GM12864 (cell line): ENCODE results near the gene MAN1C1.

Experiments used
- DNase-seq: peaks from one replicate; pipeline ENCODE4 v3.0.0-alpha.2; 2011; ENCODE audit warnings: low read depth
- H3K4me3 ChIP-seq: 2 replicates; pipeline ENCODE4 v1.5.1; 2011; ENCODE audit warnings: mild to moderate bottlenecking, low read depth, low read length, control low read depth
- TF ChIP-seq, protein P1 (sequence below): IDR thresholded peaks from 2 replicates; pipeline ENCODE4 v1.5.1; 2011; ENCODE audit warnings: low read depth, mild to moderate bottlenecking, moderate library complexity, low read length, control low read depth, inconsistent platforms; ENCODE audit errors: missing control alignments

MAN1C1 gene

GRCh38 chr1:25794325-25794724 is 177.7 kb downstream of the MAN1C1 start:
- no peak for DNase-seq
- H3K4me3 ChIP-seq: no peak overlapping the region
- TF ChIP-seq, protein P1, sequence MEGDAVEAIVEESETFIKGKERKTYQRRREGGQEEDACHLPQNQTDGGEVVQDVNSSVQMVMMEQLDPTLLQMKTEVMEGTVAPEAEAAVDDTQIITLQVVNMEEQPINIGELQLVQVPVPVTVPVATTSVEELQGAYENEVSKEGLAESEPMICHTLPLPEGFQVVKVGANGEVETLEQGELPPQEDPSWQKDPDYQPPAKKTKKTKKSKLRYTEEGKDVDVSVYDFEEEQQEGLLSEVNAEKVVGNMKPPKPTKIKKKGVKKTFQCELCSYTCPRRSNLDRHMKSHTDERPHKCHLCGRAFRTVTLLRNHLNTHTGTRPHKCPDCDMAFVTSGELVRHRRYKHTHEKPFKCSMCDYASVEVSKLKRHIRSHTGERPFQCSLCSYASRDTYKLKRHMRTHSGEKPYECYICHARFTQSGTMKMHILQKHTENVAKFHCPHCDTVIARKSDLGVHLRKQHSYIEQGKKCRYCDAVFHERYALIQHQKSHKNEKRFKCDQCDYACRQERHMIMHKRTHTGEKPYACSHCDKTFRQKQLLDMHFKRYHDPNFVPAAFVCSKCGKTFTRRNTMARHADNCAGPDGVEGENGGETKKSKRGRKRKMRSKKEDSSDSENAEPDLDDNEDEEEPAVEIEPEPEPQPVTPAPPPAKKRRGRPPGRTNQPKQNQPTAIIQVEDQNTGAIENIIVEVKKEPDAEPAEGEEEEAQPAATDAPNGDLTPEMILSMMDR: no peak

DNA sequence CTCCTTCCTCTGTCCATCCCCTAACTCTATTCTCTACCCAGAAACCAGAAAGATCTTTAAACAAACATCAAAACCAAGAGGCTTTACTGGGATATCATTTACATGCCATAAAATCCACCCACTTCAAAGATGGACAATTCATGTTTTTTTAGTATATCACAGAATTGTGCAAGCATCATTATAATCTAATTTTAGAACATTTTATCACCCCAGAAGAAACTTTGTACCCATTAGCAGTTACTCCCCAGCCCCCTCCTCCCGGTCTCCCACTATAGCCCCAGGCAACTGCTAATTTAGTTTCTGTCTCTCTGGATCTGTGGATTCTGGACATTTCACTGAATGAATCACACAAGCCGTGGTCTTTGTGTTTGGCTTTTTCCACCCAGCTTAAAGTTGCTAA is 178.6 kb downstream of the MAN1C1 start:
- DNase-seq: no peak
- TF ChIP-seq, protein P1: no peak
- no peak overlapping the region for H3K4me3 ChIP-seq

- H3K4me3 ChIP-seq: no peak overlapping the region
- no peak for DNase-seq
- TF ChIP-seq, protein P1: no peak
These were observed 179.6 kb downstream of the MAN1C1 start for GRCh38 chr1:25795946-25796810.

DNA sequence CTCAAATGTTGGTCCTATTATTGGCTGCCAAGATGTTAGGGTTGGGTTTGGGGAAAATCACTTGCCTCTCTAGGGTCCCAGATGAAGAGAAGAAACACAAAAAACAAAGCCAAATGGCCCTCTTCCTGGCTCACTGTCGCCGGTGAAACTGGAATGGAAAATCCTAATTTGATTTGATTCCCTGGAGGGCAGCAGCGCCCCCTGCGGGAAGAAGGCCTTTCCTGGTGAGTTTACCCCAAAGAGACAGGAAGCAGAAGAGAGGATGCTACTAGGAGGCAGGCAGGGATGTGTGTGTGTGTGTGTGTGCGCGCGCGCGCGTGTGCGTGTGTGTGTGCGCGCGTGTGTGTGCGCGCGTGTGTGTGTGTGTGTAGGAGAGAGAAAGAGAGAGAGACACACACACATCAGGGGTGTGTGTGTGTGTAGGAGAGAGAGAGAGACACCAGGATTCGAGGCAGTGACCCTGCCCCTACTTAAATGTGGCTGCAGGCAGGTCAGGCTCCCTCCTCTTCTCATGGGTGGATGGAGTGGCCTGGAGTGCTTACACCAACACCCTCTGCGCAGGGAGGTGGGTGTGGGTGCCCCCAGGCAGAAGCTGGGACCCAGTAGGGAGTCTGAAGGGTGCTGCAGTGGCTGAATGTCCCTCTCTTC is 180.3 kb downstream of the MAN1C1 start:
- DNase-seq: no peak

DNA sequence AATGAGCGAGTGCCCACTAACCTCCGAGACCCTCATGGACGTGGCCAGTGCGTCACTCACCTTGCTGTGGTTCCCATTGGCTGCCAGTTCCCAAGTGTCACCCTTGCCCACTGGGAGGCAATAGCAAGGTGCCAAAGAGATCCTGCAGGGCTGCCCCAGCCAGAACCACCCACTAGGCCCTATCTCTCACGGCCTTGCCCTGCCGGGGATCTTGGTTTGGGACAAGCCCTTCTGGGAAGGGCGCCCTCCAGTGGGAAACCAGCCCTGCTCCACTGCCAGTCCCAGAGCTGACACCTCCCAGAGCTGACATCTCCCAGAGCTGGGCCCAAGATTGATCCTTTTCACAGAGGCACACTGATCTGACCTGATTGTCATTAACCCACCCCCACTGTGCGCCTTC is 181.3 kb downstream of the MAN1C1 start:
- DNase-seq: no peak
- H3K4me3 ChIP-seq: no peak overlapping the region

More for the DNA sequence above, 180.3 kb downstream of the MAN1C1 start:
- TF ChIP-seq, protein P1: peak; percentile 81
- no peak overlapping the region for H3K4me3 ChIP-seq

DNA sequence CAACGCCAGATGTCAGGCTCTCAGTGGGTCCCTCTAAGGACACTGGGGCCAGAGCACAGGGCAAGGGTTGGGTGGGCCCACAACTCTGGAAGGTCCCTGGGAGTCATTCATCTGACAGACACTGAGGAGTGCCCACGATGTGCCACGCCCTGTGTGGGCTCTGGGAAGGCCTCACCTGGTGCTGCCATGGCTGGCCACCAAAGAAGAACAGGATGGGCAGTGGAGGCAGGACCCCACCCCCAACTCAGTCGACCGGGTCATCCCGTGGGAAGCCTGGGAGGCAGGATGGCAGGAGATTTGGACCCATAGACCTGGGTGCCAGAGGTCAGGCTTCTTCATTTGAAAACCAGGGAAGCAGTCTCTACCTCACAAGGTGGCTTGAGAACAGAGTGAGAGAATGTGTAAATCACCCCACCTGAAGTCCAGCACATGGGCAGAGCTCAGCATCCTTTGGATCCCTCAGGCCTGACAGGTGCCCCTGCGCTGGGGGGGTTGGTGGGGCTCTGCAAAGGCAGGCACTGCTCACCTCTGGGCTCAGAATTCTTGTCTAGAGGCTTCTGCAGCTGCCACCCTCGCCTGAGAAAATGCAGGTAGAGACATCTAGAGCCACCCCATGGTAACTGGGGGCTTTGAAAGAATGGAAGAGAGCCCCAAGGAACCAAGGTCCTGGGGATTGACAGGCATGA is 182.2 kb downstream of the MAN1C1 start:
- no peak overlapping the region for H3K4me3 ChIP-seq
- no peak for DNase-seq
- TF ChIP-seq, protein P1: no peak

More for the DNA sequence above, 181.3 kb downstream of the MAN1C1 start:
- TF ChIP-seq, protein P1: peak; percentile 58
